ENCODE data around the gene GAL.

GRCh38 chr11:68734111-68734510 lies 49.8 kb downstream of the GAL start:
- no peak for TF ChIP-seq CTCF (IDR thresholded peaks at IDR 0.05)
- TF ChIP-seq POLR2A (IDR thresholded peaks at IDR 0.05) = no peak
